Stomach (tissue), 4 donors: ENCODE results near the gene SPINK1.

ENCODE experiments used
- CTCF ChIP-seq, 7 experiments: fragments of 450-650 bp in 4 of 7; fragments of 200-600 bp in 3 of 7; sonication (generic) in 3 of 7; IDR thresholded peaks; one replicate each; pipeline ENCODE4 v1.5.1; 2016 to 2019; ENCODE audit warnings: antibody characterized with exemption in 7 of 7, control low read depth in 2 of 7, mild to moderate bottlenecking in 1 of 7
- POLR2AphosphoS5 ChIP-seq, 3 donors: sonication (generic); formaldehyde crosslinking; IDR thresholded peaks; one replicate each; pipeline ENCODE4 v1.6.1; 2016; ENCODE audit warnings: antibody characterized with exemption in 3 of 3

GRCh38 chr5:147786142-147786541 lies 45.3 kb downstream of the SPINK1 start:
- no peak for TF ChIP-seq CTCF (IDR thresholded peaks at IDR 0.05)
- no peak for TF ChIP-seq POLR2AphosphoS5 (IDR thresholded peaks at IDR 0.05)
